WERI-Rb-1 (cell line): ENCODE results near the gene SGPP1.

Source experiments
- DNase-seq: peaks from one replicate; pipeline ENCODE4 v3.0.0-alpha.2; 2020
- H3K27ac ChIP-seq: fragments of 250-450 bp; sonication (Bioruptor Pico); 2 replicates; pipeline ENCODE4 v1.5.1; 2020; ENCODE audit warnings: mild to moderate bottlenecking, moderate library complexity
- H3K27me3 ChIP-seq: fragments of 250-450 bp; sonication (Bioruptor Pico); 2 replicates; pipeline ENCODE4 v1.5.1; 2021; ENCODE audit warnings: mild to moderate bottlenecking, low read depth, moderate library complexity; ENCODE audit not compliant: insufficient read depth, severe bottlenecking
- H3K36me3 ChIP-seq: fragments of 250-450 bp; sonication (Bioruptor Pico); 2 replicates; pipeline ENCODE4 v1.5.1; 2020; ENCODE audit warnings: mild to moderate bottlenecking, moderate library complexity
- H3K4me3 ChIP-seq: 2 replicates; pipeline ENCODE4 v1.5.1; 2011; ENCODE audit warnings: low read depth, mild to moderate bottlenecking, control low read depth, low read length
- H3K9me3 ChIP-seq: fragments of 250-450 bp; sonication (Bioruptor Pico); 2 replicates; pipeline ENCODE4 v1.5.1; 2021; ENCODE audit warnings: mild to moderate bottlenecking, moderate library complexity; ENCODE audit not compliant: severe bottlenecking
- CTCF ChIP-seq: IDR thresholded peaks from 2 replicates; pipeline ENCODE4 v1.5.1; 2011; ENCODE audit warnings: low read depth, mild to moderate bottlenecking, control low read depth, inconsistent platforms, low read length

SGPP1 gene

GRCh38 chr14:63650256-63650952, 77.5 kb downstream of the SGPP1 start:
- Histone ChIP-seq H3K36me3 (no peaks in the 10 kb centered on the region), H3K4me3 (no peak overlapping the region), H3K9me3 (no peaks in the 10 kb centered on the region), H3K27ac (no peak overlapping the region), H3K27me3 (no peaks in the 10 kb centered on the region)
- no peak for DNase-seq
- TF ChIP-seq CTCF: no peak

- no peaks in the 10 kb centered on the region for H3K9me3 ChIP-seq
- no peak overlapping the region for H3K27ac ChIP-seq
- H3K4me3 ChIP-seq: no peak overlapping the region
- no peak for DNase-seq
- no peak for TF ChIP-seq CTCF
- H3K27me3 ChIP-seq: no peaks in the 10 kb centered on the region
- no peaks in the 10 kb centered on the region for H3K36me3 ChIP-seq
Measured at GRCh38 chr14:63647696-63648410, 80.0 kb downstream of the SGPP1 start.

- no peak for TF ChIP-seq CTCF
- no peak overlapping the region for H3K4me3 ChIP-seq
- no peaks in the 10 kb centered on the region for H3K9me3 ChIP-seq
- H3K27ac ChIP-seq: no peak overlapping the region
- DNase-seq: no peak
- no peaks in the 10 kb centered on the region for H3K27me3 ChIP-seq
- peaks cover 3% of the 10 kb centered on the region; the same call in 1 of the 2 replicates for H3K36me3 ChIP-seq
Measured at GRCh38 chr14:63644741-63645140, 83.1 kb downstream of the SGPP1 start.

- no peak for DNase-seq
- TF ChIP-seq CTCF: no peak
- Histone ChIP-seq H3K27me3 (no peaks in the 10 kb centered on the region), H3K4me3 (peak overlapping the region; percentile 93), H3K36me3 (peaks cover 9% of the 10 kb centered on the region), H3K27ac (no peak overlapping the region), H3K9me3 (no peaks in the 10 kb centered on the region)
Measured at GRCh38 chr14:63642656-63643382, 85.0 kb downstream of the SGPP1 start.

GRCh38 chr14:63642229-63642611, 85.6 kb downstream of the SGPP1 start:
- no peak for TF ChIP-seq CTCF
- peaks cover 4% of the 10 kb centered on the region for H3K9me3 ChIP-seq
- DNase-seq: peak; percentile 78
- peak overlapping the region; percentile 93 for H3K4me3 ChIP-seq
- peak overlapping the region; percentile 92 for H3K27ac ChIP-seq
- no peaks in the 10 kb centered on the region for H3K27me3 ChIP-seq
- peaks cover 9% of the 10 kb centered on the region for H3K36me3 ChIP-seq
